Right kidney (tissue), 1 donor: Measurements from ENCODE around the gene PLIN4.
A peak's percentile ranks its signal among the peaks of the same experiment; 100 is the strongest.

Experiments used
- DNase-seq: peaks from one replicate; pipeline ENCODE4 v3.0.0-alpha.2; 2016

Gene PLIN4

GRCh38 chr19:4492337-4493103 is 25.8 kb downstream of the PLIN4 start:
- DNase-seq: no peak

DNA sequence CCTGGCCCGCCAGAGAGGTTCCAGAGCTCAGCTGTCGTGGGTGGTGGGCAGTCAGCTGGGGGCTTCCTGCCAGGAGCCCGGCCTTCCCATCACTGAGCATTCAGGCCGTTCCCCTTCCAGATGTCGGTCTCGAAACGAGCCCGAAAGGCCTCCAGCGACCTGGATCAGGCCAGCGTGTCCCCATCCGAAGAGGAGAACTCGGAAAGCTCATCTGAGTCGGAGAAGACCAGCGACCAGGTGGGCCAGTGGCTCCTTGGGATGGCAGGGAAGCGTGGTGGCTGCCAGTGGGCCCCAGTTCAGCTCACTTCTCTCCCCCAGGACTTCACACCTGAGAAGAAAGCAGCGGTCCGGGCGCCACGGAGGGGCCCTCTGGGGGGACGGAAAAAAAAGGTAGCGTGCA is 26.8 kb downstream of the PLIN4 start:
- DNase-seq: no peak

GRCh38 chr19:4488496-4488895 is 29.8 kb downstream of the PLIN4 start:
- no peak for DNase-seq

GRCh38 chr19:4487572-4487971 is 30.7 kb downstream of the PLIN4 start:
- DNase-seq: no peak

DNA sequence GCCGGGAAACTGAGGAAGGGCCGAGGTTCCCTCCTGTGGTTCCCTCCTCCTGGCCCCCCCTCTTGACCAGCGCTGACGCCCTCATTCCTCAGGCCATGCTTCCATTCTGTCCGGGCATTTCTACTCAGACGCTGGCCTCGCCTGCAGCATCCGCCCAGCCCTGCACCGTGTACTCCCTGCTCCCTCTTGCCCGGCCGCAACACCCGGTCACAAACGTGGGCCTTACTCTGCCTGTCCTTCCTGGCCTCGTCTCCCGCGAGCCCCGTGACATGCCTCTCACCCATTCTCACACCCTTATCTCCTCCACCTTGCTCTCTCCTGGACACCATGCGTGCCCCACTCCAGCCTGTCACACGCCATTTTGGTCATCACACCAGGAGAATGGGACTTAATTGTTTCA is 34.9 kb downstream of the PLIN4 start:
- DNase-seq: no peak

GRCh38 chr19:4482721-4483364 is 35.4 kb downstream of the PLIN4 start:
- no peak for DNase-seq

GRCh38 chr19:4477034-4477801 is 41.1 kb downstream of the PLIN4 start:
- DNase-seq: no peak

- peak; percentile 42 for DNase-seq
Observed at GRCh38 chr19:4474514-4475022, 43.7 kb downstream of the PLIN4 start.

- no peak for DNase-seq
Observed at GRCh38 chr19:4473763-4474513, 44.3 kb downstream of the PLIN4 start.

DNA sequence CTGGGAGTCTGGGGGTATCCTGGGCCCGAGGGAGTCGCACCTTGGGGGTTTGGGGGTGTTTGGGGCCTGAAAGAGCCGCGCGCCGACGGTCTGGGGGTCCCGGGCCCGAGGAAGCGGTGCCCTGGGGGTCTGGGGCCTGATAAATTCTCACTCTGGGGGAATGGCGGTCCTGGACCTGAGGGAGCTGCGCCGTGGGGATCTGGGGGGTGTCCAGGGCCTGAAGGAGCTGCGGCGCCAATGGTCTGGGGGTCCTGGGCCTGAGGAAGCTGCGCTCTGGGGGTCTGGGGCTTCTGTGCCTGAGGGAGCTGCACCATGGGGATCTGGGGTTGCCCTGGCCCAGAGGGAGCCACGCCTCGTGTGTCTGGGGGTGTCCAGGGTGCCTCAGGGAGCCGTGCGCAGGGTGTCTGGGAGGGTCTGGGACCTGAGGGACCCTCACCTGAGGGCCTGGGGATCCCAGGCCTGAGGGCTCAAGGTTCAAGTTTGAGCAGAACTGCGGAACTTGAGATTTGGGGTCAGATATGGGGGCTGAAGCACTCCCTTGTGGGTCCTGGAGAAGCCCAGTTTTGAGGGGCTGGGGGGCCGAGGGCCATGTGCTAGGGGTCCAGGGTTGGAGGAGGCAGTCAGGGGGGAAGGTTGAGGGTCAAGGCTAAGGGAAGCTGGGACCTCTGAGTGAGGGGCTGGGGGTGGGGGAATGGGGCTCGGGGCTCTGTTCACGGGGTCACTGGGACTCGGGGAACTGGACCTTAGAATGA is 45.1 kb downstream of the PLIN4 start:
- DNase-seq: no peak

- DNase-seq: no peak
Observed at GRCh38 chr19:4472174-4472974, 45.9 kb downstream of the PLIN4 start, which contains the start of gene HDGFL2. TSS of gene HDGFL2 (plus strand) at chr19:4472297. CDS start at chr19:4472351, 54 bp downstream.

GRCh38 chr19:4471403-4472173 is 46.7 kb downstream of the PLIN4 start:
- peak; percentile 88 for DNase-seq

GRCh38 chr19:4467835-4468234 is 50.5 kb downstream of the PLIN4 start:
- DNase-seq: no peak

DNA sequence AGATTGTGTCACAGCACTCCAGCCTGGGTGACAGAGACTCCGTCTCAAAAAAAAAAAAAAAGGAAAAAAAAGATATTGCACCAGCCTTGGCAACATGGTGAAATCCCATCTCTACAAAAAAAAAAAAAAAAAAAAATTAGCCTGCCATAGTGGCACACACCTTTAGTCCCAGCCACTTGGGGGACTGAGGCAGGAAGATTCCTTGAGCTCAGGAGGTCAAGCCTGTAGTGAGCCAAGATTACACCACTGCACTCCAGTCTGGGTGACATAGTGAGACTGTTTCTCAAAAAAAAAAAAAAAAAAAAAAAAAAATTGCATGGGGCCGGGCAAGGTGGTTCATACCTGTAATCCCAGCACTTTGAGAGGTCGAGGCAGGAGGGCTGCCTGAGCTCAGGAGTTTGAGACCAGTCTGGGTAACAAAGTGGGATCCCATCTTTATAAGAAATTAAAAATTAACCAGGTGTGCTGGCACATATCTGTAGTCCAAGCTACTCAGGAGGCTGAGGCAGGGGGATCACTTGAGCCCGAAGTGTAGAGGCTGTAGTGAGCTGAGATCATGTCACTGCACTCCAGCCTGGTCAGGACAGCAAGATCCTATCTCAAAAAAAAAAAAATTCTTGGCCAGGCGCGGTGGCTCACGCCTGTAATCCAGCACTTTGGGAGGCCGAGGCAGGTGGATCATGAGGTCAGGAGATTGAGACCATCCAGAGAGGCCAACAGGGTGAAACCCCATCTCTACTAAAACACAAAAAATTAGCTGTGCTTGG is 53.3 kb downstream of the PLIN4 start:
- no peak for DNase-seq

- DNase-seq: peak; percentile 91
Observed at GRCh38 chr19:4457654-4458395, 60.5 kb downstream of the PLIN4 start, which contains the start of gene UBXN6. TSS of gene UBXN6 (minus strand) at chr19:4457794. CDS start at chr19:4457697, 97 bp downstream.

GRCh38 chr19:4456843-4457653 is 61.2 kb downstream of the PLIN4 start:
- DNase-seq: peak; percentile 74

GRCh38 chr19:4456476-4456842 is 61.8 kb downstream of the PLIN4 start:
- DNase-seq: no peak
